Rectal smooth muscle tissue (tissue), 1 donor: ENCODE data around the gene ETS1.

ENCODE experiments used
- H3K27ac ChIP-seq: one replicate; pipeline ENCODE4 v1.7.0; 2013; ENCODE audit warnings: low read depth, low read length, inconsistent platforms
- H3K27me3 ChIP-seq: one replicate; pipeline ENCODE4 v1.7.0; 2013; ENCODE audit warnings: low read length; ENCODE audit not compliant: control insufficient read depth, insufficient read depth
- H3K36me3 ChIP-seq: one replicate; pipeline ENCODE4 v1.7.0; 2013; ENCODE audit warnings: low read length; ENCODE audit not compliant: control insufficient read depth, insufficient read depth
- H3K4me1 ChIP-seq: one replicate; pipeline ENCODE4 v1.7.0; 2013; ENCODE audit warnings: low read length; ENCODE audit not compliant: control insufficient read depth, insufficient read depth
- H3K4me3 ChIP-seq: one replicate; pipeline ENCODE4 v1.7.0; 2013; ENCODE audit warnings: low read length
- H3K9ac ChIP-seq: one replicate; pipeline ENCODE4 v1.7.0; 2013; ENCODE audit warnings: low read length

Gene ETS1

DNA sequence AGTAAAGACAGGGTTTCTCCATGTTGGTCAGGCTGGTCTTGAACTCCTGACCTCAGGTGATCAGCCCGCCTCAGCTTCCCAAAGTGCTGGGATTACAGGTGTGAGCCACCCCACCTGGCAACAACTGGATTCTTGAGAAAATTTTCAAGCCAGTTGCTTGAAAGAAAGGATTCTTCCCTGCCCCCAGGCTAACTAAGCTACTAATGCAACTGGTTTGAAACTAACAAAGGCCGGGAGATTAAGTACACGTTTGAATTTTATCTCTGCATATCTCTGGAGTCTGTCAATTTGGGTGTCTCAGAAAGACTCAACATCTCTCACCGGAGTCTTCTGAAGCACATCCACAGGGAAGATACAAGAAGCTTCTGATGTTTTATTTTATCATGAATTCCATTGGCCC, 10.7 kb upstream of the ETS1 start:
- H3K4me3 ChIP-seq: no peak overlapping the region
- no peaks in the 10 kb centered on the region for H3K36me3 ChIP-seq
- no peaks in the 10 kb centered on the region for H3K4me1 ChIP-seq

DNA sequence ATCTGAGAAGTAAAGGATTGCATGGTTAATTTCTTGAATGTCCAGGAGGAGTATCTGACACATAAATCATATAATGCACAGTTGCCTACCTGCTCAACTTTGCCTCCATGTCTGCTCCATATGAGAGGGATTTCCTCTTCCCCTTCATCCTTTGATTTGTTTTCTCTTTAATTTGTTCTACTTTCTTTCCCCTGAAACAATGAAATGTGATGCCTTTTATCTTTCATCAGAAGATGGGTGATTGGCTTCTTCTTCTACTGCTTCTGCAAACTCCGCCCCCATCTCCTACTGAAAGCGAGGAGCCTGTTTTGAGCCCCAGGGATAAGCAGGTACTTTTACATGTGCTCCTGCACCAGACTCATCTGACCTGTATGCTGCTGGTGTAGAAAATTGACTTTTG, 9.9 kb upstream of the ETS1 start:
- Histone ChIP-seq H3K36me3 (no peaks in the 10 kb centered on the region), H3K27ac (no peak overlapping the region)

More for the DNA sequence above, 10.7 kb upstream of the ETS1 start:
- Histone ChIP-seq H3K9ac (no peak overlapping the region), H3K27me3 (no peaks in the 10 kb centered on the region), H3K27ac (no peak overlapping the region)

DNA sequence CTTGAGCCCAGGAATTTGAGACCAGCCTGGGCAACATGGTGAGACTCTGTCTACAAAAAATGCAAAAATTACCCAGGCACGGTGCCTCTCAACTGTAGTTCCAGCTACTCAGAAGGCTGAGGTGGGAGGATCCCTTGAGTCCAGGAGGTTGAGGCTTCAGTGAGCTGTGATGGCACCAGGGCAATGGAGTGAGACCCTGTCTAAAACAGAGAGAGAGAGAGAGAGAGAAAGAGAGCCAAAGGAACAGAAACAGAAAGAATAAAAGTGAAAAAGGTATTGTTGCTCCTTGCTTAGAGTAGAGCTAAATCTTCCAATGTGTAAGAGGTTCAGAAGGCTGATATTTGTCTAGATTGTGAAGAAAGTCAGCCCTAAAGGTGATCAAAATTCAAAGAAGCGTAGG, 8.9 kb upstream of the ETS1 start:
- Histone ChIP-seq H3K27ac (no peak overlapping the region), H3K36me3 (no peaks in the 10 kb centered on the region), H3K27me3 (no peaks in the 10 kb centered on the region), H3K4me3 (no peak overlapping the region), H3K4me1 (no peaks in the 10 kb centered on the region), H3K9ac (no peak overlapping the region)

More for the DNA sequence above, 9.9 kb upstream of the ETS1 start:
- Histone ChIP-seq H3K27me3 (no peaks in the 10 kb centered on the region), H3K4me1 (no peaks in the 10 kb centered on the region), H3K4me3 (no peak overlapping the region), H3K9ac (no peak overlapping the region)

DNA sequence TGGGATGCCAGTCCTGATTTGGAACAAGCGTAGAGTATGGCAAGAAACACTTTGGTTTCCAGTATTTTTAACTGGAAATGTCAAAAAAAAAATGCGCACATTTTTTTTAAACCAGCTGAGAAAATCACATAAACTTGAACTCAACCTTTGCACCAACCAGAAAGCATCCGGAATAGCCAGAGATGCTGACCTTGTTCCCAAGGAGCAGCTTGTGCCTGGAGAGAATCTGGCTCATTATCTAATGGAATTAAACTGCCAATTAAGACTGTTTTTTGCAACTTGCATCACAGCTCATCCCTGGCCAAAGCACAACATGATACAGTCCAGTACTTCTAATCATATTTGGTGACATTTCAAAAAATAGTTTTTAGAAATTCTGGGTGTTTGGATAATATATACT, 8.4 kb upstream of the ETS1 start:
- no peak overlapping the region for H3K9ac ChIP-seq
- no peaks in the 10 kb centered on the region for H3K4me1 ChIP-seq
- no peaks in the 10 kb centered on the region for H3K27me3 ChIP-seq
- no peak overlapping the region for H3K4me3 ChIP-seq
- no peaks in the 10 kb centered on the region for H3K36me3 ChIP-seq
- no peak overlapping the region for H3K27ac ChIP-seq

DNA sequence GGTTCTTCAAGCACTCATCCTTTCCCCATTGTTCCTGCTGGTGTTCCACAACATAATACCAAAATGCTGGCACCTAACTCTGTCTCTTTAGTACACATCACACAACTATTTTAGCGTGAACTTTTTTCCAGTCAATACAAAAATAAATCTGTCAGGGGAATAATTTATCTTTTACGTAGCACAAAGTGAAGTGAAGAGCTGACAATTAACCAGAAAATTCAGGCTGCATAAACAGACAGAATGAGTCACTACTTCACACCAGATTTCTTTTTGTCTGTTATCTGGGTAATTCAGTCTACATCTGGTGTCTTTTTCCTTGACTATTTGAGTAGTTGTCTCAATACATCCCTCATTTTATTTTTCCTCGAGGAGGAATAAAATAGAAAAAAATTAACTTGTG, 7.9 kb upstream of the ETS1 start:
- Histone ChIP-seq H3K27ac (no peak overlapping the region), H3K27me3 (no peaks in the 10 kb centered on the region), H3K4me1 (no peaks in the 10 kb centered on the region), H3K9ac (no peak overlapping the region), H3K36me3 (no peaks in the 10 kb centered on the region), H3K4me3 (no peak overlapping the region)

DNA sequence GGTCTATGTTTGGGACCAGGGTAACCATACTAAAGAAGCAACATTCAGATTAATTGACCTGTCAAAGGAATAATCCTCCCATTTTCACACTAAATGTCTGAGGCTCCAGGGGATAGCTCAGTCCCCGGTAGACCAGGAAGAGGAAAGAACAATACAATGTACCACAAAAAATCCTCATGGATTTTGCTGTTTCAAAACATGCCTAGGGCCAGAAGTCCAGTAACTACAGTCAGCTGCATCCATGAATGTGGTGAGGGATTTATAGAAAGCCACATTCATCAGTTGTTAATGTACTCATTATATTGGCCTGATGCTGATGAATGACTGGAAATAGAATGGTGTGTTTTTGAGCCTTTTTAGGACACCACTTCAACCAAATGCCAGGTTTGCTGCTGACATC, 6.9 kb upstream of the ETS1 start:
- no peaks in the 10 kb centered on the region for H3K36me3 ChIP-seq
- H3K9ac ChIP-seq: no peak overlapping the region
- H3K27ac ChIP-seq: no peak overlapping the region
- no peak overlapping the region for H3K4me3 ChIP-seq
- no peaks in the 10 kb centered on the region for H3K4me1 ChIP-seq
- no peaks in the 10 kb centered on the region for H3K27me3 ChIP-seq

DNA sequence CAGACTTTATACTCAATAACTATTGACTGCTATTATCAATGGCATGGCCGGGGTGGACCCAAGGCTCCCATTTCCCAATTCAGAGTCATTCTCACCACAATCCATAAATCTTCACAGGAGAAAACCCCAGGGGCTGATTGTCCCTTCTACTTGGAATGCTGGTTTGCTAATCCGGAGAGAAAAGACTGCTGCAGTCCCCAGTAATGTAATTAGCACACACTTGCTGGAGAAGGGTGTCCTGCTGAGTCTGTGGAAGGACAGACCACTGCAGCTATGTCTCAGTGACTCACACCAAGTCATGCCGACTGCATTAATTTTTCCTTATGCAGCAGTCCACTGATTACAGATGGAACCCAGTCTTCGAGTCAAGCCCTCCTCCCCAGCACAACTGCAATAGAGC, 5.9 kb upstream of the ETS1 start:
- Histone ChIP-seq H3K4me3 (no peak overlapping the region), H3K27me3 (no peaks in the 10 kb centered on the region), H3K4me1 (no peaks in the 10 kb centered on the region), H3K27ac (no peak overlapping the region), H3K9ac (no peak overlapping the region), H3K36me3 (no peaks in the 10 kb centered on the region)

DNA sequence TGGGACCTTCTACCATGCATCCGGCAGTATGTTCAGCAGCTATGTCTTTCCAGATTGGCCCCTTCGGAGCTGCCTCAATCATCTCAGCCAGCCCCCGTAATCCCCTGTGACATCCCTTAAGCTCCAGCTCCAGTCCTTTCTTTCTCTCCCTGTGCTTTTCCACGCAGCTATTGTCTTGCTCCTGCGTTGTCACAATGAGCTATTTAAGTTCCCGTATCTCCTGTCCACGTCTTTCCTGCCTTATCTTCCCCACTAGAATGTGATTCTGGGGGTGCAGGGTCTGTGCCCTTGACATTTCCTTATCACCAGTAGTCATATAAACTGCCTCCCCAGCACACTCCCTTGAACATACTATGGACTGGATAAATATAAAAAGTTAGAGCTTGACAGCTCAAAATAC, 5.1 kb upstream of the ETS1 start:
- Histone ChIP-seq H3K4me1 (no peaks in the 10 kb centered on the region), H3K9ac (no peak overlapping the region), H3K36me3 (no peaks in the 10 kb centered on the region), H3K27me3 (no peaks in the 10 kb centered on the region), H3K27ac (no peak overlapping the region), H3K4me3 (no peak overlapping the region)

DNA sequence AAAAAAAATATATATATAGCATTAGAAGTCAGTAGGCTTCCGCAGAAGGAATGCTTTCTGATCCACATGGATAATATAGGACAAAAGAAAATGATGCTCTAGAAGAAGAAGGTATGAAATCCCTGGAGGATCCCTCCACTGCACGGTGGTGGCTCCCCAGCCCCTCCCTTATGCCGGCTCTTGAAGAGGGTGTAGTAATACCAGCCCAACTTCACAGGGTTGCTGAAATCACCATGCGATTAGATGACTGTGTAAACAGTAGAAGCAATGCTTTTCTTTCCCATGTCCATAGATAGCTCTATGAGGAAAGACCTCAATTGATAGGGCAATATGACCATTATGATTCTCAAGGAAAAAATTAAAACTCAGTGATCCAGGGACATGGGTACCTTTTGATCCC, 3.2 kb upstream of the ETS1 start:
- no peak overlapping the region for H3K4me3 ChIP-seq
- H3K27ac ChIP-seq: no peak overlapping the region
- H3K27me3 ChIP-seq: no peaks in the 10 kb centered on the region
- H3K4me1 ChIP-seq: no peaks in the 10 kb centered on the region
- H3K36me3 ChIP-seq: no peaks in the 10 kb centered on the region
- no peak overlapping the region for H3K9ac ChIP-seq

DNA sequence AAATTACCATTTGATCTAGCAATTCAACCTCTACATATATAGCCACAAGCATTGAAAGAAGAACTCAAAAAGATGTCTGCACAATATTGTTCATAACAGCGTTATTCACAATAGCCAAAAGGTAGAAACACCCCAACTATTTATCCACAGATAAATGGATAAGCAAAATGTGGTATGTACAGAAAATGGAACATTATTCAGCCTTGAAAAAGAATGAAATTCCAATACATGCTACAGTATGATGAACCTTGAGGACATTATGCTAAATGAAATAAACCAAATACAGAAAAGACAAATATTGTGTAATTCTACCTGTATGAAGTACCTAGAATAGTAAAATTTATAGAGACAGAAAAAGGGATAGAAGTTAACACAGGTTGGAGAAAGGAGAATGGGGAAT, 2.6 kb upstream of the ETS1 start:
- Histone ChIP-seq H3K9ac (no peak overlapping the region), H3K4me1 (no peaks in the 10 kb centered on the region), H3K4me3 (no peak overlapping the region), H3K27me3 (no peaks in the 10 kb centered on the region), H3K27ac (no peak overlapping the region), H3K36me3 (no peaks in the 10 kb centered on the region)

DNA sequence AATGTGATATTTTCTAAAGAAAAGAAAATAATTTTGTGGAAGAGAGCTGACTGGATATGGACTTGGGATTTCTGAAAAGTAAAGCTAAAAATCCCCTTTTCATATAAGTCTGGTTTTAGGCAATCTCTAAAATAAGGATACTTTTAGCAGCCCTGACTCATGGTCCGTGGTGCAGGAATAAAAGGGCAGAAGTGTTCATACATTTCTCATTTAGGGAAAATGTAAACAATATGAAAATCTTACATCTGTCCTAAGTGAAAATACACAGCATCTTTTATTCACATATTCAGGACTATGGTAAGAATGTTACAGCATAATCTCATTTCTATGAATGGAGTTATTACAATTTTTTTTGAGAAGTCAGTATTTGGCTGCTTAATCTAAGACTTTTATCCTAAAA, 735 bp upstream of the ETS1 start:
- no peaks in the 10 kb centered on the region for H3K27me3 ChIP-seq
- H3K4me3 ChIP-seq: no peak overlapping the region
- H3K4me1 ChIP-seq: no peaks in the 10 kb centered on the region
- no peaks in the 10 kb centered on the region for H3K36me3 ChIP-seq
- no peak overlapping the region for H3K9ac ChIP-seq
- no peak overlapping the region for H3K27ac ChIP-seq

DNA sequence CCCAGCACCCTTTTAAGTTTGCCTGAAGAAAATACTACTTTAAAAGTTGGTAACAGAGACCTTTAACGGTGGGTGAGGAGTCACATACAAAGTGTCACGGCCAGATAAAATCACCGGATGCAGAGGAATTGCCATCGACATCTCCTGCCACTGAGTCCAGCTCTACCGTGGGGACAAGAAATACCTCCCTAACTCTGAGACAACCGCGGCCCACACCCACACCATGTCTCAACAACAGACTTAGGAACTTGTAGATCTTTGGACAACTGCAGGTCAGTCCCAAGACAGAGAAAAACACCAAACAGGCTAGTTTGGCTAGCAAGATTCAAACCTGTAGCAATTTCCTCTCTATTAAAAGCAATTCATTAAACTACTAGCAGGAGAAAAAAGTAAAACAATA, 669 bp downstream of the ETS1 start:
- H3K4me3 ChIP-seq: no peak overlapping the region
- H3K27ac ChIP-seq: no peak overlapping the region
- no peaks in the 10 kb centered on the region for H3K27me3 ChIP-seq
- H3K36me3 ChIP-seq: no peaks in the 10 kb centered on the region
- no peaks in the 10 kb centered on the region for H3K4me1 ChIP-seq
- no peak overlapping the region for H3K9ac ChIP-seq

DNA sequence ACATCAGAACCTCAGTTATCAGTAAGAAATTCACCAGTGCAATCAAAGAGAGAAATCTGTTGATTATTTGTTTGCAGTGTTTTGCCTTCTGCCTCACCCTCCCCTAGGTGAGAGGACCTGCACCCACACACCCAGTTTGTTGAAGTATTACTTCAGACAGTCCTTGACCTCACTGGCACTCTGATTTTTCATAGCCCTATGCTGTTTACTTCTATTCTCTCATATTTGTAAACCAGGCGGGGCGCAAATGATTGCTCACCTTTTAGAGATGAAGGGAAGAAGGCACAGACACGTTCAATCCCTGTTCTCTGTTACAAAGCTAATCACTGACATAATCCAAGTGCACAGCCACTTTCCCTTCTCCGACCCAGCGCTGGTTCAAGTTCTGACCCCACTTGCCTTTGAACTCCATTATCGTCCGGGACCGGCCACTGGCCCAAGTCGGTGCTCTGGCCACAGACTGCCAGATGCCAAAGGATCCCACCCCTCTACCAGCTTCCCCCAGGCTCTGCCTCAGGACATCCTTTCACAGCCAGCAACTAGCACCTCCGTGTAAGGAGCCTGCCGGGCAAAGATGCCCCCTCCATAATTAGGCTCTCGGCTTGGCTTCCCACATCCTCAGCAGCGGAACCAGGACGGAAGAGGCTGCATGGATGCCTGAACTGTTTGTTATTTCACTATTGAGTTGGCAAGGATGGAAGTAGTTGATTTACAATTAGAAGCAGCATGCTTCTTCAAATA, 1.7 kb downstream of the ETS1 start:
- Histone ChIP-seq H3K36me3 (no peaks in the 10 kb centered on the region), H3K27ac (no peak overlapping the region), H3K4me3 (no peak overlapping the region), H3K4me1 (no peaks in the 10 kb centered on the region), H3K27me3 (no peaks in the 10 kb centered on the region), H3K9ac (no peak overlapping the region)
